ENCODE data around the gene ARHGAP26.

Gene ARHGAP26

DNA sequence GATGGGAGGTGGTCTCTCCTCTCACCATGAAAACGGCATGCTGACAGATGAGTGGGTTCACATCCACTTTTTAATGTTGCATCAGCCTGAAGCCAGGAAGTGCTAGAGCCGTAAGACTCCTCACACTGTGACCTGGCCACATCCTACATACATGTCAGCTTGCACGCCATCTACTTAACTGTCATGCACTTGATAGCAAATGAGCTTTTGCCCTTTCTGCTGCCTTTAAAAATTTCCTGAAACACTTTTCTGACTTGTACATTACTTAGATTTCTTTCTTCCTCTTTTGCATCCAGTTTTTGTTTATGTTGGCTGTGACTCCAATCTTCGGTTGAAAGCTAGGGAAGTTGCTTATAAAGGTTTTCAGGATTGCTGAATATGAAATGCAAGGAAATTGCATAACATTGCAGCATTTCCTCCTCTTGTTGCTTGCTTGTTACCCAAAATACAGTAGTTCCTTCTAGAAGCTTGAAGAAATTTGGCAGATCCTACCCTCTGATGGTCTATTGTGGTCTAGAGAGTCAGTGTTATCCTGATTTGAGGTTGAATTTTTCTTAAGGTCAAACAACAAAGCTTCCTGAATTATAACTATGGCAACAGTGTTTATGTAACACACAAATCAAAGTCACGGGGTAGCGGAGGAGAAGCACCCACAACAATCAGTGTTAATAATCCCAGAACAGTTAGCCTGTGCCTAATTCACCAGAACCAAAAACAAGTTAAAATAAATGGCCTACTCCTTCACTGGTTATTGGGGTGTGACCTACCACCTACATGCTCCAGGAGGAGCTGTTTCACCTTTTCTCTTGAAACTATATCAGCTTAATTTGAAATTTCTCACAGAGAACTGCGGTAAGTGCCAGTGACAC, 232.5 kb downstream of the ARHGAP26 start:
- peak; percentile 13 for DNase-seq

DNA sequence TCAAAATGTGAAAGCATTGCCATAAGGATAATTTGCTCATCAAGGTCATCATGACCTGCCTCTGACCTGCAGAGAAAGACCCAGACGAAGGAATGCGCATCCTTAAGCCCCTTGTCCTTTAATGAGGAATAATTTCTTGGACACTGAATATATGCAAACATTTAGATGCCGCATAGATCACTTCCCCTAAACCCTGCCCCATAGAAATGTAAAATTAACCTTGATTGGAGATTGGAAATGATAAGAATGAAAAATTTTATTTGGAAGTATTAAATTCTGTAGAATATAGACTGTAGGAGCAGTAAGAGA, 233.1 kb downstream of the ARHGAP26 start:
- DNase-seq, result no peak

DNA sequence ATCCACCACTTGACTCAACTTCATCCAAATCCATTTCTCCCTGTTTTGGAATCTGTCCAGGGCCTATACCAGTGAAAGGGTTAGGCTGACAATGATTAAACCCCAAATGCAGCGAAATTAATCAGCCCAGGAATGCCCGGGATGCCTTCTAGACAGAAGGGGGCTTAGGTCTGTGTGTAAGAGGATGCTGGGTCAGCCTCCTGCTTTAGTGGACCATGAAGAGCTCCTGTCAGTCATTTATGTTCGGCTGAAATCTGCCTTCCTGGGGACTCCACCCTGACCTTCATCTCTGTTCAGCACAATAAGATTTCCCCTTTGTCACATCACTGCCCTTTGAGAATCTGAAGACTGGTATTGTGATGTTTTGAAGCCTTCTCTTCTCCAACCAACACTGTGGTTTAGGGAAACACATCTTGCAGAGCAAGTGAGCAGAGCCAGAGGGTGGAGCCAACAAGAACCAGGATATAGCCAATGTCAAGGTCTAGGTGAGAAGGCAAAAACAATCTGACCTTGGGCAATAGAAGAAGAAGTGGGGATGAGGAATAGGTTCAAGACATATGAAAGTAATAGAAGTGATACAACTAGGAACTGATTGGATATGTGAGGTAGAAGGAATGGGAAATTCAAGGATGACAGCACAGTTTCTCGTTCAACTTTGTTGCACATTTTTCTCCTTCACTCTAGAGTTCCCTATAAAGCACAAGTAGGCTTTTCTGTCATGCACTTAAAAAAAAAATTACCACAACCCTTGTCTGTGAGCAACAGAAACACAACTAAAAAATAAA, 234.4 kb downstream of the ARHGAP26 start:
- DNase-seq, result no peak

DNA sequence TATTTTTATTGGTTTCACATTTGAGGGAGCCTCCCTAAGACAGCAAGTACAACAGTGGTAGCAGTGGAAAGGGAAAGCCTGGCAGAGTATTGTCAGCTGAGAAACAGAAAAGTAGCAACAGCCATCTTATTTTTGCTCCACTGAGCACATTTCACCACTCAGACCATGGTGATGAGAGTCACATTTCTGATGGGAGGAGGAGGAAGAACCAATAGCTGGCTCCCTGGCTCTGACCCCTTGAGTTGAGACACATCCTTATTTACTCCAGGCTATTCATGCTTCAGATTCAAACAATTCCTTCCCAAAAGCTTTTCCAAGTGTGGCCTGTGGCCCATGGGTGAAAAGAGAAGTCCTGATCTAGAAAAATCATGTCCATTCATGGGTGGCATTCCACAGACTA, 236.3 kb downstream of the ARHGAP26 start:
- no peak for DNase-seq

DNA sequence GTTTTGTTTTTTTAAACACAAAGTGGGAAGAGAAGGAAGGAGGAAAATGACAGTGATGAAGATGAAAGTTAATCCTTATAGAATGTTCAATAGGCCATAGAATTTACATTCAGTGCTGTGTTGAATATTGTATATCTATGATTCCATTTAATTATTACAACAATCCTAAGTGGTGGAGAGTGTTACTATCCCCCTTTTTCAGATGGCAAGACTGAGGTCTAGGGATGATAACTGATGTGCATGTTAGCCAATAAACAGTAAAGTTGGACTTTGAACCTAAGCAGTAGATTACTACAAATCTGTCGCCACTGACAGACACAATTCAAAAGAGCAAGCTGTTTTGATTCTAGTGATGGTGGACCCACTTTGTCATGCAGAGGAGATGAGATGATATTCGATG, 237.9 kb downstream of the ARHGAP26 start:
- no peak for DNase-seq

DNA sequence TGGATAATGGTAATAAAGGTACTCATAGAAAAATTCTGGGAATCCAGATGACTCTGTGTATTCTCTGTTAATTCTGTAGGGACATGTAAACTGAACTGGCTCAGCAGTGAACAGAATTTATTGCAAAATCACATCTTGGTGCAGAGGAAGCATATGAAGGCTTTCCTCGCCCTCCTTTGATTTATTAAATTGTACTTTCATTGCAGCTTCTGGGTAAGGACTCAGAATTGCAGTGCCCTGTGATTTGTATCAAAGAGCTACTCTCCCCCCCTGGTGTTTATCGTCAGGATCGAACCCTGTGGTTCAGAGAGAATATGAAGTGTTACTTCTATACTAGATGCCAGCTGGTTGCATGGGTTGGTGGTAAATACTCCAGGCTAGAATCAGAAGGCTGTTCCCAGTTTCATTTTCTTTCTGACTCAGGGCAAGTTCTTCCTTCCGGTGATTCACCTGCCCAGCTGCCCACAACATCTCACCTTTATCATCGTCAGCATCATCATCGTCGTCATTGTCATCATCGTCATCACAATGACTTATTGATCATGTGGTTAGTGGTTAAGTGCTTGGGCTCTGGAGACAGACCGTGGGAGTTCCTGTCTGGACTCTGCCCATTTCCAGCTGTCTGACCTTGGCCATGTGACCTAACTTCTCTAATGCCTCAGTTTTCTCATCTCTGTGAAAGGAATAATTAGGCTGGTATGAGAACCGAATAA, 238.8 kb downstream of the ARHGAP26 start:
- peak; percentile 52 for DNase-seq

DNA sequence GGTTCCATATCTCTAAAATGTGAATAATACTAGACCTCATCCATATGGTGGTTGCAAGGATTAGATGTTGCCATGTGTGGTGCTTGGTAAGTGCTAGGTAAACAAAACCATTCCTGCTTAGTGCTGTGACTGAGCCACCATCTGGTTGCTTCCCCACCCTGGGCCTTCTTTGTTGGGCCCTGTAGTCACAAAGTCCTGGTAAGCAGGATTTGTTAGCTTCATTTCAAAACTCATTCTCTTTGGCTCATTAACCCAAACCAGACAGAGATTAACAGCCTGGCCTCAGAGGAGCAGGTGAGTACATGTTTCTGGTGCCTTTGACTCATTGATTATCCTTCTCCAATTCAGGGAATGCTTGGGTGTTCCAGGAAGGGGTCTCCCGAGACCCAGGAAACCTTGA, 240.2 kb downstream of the ARHGAP26 start:
- peak; percentile 95 for DNase-seq

DNA sequence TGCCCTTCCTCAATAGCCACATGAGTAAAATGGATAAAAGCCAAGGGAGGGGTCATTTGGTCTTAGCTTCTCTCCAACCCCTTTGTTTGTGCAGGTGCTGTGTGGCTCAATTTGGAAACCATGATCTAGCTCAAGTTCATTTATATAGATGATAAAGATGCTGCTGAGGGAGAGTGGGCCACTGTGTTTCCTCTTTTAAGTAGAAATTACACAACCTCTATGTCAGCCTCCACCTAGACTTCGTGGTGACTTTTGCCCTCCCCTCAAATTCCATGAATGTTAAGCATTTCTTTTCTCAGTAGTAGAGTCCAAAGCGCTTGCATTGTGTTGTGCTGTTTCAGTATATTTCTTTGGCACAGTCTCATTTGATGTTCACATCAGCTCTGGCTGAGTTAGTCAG, 241.4 kb downstream of the ARHGAP26 start:
- no peak for DNase-seq

DNA sequence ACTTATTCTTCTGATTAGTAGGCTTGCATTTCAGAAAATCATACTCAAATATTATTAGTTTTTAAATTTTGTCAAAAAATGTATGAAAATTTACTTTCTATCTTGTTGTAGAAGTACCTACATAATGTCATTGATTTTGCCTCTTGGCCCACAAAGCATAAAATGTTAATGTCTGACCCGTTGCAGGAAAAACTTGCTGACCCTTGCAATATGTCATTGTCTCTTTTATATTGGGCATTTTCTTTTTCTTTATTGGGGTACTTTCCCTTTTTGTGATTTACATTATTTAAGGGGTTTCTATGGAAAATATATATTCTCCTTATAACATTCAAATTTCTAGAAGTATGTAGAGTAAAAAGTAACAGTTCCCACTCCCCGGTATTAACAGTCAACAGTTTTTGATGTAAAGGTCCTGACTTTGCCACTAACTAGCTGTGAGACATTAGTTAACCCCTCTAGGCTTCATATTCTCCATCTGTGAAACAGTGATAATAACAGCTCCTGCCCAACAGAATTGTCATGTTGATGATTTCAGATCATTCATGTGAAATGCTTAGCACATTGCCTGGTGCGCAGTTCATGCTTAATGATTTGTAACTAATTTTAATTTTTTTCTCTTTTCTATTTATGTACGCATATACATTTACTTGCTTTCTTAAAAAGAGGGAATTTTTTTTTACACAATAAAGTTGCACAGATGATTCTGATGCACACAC, 243.2 kb downstream of the ARHGAP26 start:
- DNase-seq, result peak; percentile 67

DNA sequence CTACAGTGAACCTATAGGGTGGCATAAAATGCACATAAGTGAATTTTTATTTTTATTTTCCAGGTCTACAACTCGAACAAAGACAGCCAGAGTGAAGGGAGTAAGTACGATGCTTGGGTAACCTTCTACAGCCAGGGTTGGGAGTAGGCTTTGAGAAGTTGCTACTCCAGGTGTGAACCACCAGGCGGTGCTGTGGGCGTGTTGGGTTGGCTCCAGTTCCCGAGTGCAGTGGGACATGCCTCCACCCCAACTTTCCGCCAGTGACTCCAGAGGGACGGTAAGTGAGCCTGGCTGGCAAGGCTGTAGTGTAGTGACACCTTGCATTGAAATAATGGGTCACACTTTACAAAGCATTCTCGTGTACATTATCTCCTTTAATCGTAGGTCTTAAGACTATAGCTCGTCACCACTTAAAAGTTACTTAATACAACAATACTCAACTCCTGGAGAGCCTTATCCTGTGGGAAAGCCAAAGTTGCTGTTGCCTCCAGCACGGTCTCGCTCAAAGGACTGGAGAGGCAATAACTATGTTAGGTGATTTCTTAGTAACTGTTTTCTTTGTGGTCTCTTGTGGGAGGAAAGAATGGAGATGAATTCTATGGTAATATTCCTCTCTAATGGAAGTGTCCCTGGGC, 244.0 kb downstream of the ARHGAP26 start:
- DNase-seq, result peak; percentile 67

DNA sequence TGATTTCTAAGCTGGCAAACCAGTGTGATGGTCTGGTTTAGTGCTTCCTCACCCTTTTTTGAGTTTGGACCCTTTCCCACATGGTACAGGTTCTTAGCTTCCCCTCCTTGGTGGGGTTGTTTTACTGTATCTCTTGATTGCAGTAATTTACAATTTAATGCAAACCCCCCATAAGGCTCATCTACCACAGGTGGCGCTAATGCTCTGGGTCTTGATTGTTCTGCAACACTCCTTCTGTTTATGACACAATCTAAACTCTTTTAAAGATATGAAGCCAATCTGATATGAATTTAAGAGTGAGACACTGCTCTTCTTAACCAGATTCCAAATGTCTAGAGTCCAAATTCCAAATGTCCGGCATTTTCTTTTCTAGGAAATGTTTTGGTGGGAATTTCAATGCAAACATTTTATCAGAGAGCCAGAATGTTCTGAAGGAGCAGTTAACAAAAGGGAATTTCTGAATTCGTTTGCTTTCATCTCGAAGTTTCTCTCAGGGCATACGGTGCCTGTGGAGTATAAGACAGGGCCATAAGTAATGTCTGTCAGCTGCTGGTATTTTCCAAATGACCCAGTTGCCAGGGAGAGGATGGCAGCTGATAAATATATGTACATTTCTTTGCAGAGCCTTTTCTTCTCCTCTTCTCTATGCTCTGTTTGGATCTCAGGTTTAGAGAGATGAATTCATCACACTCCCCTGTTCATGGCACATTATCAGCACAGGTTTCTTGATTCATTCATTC, 246.8 kb downstream of the ARHGAP26 start:
- no peak for DNase-seq

DNA sequence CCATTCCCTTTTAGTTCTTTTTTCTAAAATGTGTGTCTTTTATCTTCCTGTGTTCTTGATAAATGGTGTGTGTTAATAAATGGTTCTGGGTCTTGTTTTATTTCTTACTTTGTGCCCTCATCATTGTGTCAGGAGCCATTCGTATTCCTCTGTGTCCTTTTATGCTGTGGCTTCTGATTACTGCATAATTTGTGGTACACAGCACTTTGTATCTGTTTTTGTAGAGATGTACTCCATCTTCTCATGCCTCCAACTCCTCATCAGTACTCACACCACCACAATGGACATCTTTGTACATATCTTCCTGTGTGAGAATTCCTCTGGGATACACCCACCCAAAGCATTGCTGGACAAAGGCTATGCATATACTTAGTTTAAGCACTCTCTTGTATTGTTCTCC, 247.4 kb downstream of the ARHGAP26 start:
- DNase-seq, result no peak

DNA sequence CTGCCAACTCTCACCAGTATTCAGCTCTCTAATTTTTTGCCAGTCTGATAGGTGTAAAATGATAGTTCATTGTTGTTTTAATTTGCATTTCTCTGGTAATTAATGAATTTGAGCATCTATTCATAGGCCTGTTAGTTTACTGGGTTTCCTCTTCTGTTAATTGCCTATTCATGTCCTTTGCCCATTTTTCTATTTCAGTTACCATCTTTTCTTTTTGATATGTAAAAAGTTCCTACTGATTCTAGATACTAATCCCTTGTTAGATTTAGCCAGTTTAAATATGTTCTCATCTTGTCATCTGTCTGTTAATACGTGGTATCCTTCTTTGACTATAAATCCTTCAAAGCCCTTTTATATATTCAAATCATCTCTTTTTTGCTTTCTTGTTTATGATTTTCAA, 247.8 kb downstream of the ARHGAP26 start:
- no peak for DNase-seq

DNA sequence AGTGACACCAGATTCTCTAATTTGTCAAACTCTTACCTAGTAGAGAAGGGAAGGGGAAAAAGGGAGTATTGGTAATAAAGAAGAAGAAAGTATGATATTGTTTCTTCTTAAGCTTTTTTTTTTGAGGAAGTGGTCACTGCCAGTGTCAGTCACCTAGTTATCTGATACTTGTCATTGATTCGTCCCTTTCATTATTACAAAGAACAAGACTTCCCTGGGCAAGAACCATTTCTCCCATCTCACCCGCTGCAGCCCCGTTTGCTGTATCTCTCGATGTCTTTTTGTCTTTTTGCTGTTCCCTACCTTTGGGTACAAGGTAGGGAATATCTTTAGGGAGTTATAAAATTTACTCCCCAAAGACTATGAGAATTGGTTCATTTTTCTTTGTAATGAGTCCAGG, 249.0 kb downstream of the ARHGAP26 start:
- no peak for DNase-seq

DNA sequence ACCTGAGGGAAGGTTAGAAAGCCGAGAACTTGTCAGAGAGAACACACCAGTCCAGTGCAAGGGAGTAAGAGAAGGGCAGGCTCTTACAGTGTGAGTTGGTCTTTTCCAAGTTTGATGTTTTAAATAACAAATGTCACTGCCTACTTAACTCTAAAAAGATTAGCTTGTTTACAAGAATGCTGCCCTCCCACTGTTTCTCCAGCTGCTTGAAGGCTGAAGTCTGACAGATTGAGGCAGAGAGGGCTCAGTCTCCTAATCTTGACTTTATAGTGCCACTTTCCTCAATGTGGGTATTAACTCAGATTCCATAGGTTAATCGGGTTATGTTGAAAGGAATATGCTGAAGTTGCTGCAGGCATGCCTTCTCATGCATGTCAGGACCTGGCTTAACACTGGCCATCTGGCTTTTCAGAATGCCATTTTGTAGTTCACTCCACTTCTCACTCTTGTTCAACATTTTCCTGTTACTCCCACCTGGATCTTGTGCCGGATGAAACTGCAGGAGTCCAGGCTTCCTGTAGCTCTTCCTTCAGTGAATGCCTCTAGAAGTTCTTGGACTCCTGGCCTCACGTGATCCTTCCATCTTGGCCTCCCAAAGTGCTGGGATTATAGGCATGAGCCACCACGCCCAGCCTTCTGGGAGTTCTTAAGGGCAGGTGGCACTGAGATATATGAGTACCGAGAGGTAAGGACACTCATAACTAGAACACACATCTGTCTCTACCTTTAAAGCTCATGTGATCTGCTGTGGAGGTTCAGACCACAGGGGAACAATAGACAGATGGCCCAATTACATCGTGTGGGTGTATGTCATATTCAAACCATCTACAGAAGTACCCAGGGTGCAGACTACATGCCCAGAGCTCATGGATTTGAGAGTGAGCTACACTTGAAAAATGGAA, 249.7 kb downstream of the ARHGAP26 start:
- peak; percentile 97 for DNase-seq

DNA sequence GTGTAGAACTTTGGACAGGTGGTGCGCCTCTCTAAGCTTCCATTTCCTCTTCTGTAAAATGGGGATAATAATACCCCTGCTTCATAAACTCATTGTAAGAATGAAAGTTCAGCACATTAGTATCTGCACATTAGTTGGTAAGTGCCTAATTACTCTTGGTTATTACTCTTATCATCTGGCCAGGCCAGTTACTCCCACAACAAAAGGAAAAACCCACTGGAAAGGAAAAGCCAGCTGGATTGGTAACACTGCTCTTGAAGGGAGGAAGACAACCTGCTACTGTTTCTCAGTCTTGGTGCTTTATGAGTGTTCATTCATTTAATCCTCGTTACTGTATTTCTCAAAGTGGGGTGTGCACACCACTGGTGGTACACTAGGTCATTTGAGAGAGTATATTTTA, 251.4 kb downstream of the ARHGAP26 start:
- DNase-seq, result no peak

DNA sequence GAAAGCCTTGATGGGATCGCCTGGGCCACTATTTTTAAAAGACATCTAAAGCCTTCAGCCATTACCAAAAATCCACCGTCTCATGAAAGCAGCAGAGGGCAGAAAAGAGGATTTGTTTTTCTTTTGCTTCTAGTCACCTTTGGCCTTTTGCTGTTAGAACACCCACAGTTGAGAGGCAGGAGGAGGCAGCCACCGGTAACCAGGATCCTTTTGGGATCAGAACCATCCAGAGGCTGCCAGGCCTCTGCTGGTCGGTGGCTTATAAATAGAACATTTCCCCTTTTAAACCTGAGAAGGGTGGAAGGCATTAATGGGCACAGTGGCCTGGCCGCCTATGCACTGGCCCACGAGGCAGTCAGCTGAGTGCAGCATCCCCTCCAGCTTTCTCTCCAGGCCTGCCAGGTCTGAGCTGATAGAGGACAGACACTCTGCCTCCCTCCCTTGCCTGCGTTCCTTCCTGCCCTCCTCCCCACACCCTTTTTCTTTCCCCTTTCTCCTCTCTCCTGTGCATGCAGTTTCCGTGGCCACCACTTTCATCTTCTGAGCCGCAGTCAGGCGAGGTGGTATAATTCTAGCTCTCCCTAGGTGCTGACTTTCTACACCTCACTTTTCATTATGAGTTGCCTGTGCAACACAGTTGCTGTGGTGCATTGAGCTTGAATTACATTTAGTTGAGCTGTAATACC, 253.4 kb downstream of the ARHGAP26 start:
- DNase-seq, result peak; percentile 40

DNA sequence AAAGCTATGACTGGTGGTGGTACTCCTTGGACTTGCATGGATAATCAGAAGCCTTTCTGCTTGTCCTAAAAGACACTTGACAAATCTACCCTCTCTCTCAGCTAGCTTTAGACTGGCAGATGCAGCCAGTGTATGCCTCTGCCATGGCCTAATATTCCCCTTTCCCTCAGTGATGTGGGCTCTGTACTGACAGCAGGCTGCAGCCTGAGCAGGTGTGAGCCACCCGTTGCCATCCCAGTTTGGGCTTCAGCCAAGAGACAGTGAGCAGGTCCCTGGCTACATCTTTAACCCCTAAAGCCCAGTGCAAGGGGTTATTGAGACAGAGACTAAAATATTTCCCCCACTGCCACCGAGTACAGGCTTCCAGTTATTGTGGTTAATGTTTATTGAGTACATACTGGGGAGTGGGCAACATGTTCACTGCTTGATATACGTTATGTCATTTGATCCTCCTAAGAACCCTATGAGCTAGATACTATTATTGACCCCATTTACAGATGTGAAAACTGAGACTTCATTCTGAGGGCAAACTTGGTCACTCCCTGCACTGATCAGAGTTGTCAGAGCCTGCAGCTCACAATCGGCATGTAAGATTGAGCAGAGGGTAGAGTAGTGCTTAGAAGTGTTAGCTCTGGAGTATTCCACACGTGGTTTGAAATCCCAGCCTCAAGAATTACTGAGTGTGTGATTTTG, 254.2 kb downstream of the ARHGAP26 start:
- peak; percentile 87 for DNase-seq

DNA sequence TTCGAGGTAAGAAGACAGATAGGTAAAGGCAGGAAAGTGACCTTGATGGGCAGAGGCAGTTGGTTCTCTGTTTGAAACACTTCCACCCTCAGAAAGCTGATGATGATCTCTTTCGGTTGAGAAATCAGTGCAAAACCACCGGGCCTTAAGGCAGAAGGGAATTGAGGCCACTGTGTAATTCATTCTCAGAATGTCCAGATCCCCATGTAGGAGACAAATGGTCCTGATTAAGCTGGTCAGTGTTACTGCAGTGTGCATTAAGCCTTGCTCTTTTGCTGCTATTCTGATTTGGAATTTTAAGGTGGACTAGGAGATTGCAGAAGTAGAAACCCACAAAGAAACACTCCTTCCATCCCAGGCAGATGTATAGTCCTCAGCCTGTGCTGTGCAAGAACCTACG, 255.2 kb downstream of the ARHGAP26 start:
- no peak for DNase-seq

All from NCI-H2171 treated with DMSO at 0.1 percent for 48 hours (cell line).